HTERT RPE-1 (cell line): ENCODE measurements around the gene STARD13.

Source experiments
- in situ Hi-C: fragments of 300-500 bp; cut with MboI; formaldehyde crosslinking; loops from 4 replicates; pipeline ENCODE4 v1.14.3; 2020; ENCODE audit warnings: low sequenced_read_pairs

Gene STARD13

DNA sequence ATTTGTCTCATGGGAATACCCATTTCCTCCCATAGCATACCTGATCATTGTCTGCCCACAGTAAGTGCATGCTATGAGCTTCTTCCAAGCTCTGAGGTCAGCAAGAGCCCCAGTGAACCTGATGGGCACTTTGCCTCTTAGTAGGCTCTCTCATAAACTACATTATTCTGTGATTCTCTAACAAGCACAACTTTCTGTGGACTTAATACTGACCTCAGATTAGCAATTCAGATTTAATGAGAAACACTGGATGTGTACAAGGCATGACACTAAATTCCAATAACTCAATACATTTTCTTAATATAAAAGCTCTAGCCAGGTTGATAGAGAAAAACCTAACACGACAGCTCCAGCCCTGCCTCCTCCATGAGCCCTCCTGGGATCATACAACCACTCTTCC, 23.3 kb upstream of the STARD13 start:
- in situ Hi-C loops, result no loop called here

DNA sequence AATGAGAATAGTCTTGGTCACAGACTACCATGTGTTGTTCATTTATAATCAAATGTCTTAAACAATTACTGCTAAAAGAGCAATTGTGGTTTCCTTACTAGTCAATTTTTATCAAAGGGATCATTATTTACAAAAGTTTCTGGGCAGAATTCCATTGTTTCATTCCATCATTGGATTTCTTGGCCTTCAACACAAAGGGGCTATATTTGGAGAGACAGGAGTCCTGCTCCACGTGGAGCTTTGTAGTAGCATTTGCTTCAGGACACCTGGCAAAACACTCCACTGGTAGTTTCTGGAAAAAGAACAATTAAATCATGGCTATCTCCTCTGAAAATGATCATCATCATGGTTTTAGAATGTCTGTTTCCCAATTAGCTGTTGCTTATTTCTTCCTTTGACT, 22.3 kb upstream of the STARD13 start:
- in situ Hi-C loops, result no loop called here

DNA sequence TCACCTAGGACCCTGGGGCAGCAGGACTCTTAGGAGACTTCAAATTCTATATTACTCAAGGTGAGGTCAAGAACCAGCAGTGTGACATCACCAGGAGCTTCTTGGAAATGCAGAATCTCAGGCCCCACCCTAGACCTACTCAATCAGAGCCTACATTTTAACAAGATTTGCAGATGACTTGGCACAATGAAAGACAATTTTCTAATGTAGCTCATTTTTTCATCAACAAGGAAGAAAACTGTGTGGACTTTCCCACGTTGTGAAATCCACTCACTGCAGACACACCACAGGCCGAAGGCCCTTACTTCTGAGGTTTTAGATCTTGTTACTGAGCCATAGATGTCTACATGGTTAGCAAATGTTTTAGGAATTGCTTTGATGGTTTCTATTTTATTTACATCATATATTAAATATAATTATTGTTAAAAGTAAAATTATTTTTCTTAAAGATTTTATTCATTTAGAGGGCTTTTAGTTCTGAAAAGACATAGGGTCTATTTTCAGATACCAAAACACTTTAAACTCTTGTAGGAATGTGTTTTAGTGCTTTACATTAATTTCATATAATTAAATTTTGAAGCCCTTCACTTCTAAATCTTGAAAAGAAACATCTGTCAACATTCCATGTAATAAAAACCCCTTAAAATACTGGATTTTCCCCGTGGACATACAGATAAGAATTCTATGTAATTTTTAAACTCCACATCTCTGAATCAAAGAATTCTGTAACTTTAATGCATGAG, 18.5 kb upstream of the STARD13 start:
- in situ Hi-C loops, result no loop called here

DNA sequence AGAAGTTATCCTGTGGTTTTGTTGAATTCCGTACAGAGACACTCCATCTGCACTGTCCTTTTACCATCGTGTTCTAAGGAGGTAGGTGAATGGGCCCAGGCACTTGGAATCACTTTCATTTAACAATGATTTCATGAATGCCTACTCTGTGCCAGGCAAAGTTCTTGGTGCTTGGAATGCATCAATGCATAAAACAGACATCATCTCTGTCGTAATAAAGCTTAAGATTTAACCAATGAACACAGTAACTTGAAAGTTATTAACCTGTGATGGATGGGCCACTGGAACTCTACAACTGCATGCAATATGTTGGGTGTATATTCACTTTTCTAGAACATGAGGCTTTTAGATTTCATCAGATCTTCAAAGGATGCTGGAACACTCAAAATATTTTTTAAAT, 14.1 kb upstream of the STARD13 start:
- in situ Hi-C loops, result no loop called here

DNA sequence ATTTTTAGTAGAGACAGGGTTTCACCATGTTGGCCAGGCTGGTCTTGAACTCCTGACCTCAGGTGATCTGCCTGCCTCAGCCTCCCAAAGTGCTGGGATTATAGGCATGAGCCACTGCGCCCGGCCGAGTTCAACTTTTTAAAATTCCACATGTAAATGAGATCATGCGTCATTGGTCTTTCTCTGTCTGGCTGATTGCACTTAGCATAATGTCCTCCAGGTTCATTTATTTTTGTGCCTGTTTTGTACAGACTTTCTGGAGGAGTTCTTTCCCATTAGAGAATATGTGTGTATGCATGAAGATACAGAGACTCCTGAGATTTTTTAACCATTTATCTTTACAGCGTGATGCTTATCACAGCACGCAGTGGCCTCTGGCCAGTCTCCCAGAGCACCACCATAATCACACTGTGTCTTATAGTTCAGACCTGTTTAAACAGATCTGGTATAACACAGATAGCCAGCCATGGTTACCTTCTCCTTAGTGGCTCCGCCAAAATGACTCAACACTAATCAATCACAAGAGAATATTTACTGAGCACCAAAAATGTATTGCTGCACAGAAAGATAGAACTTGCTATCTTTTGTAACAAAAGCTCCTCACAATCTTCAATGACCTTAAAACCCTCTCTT, 11.4 kb upstream of the STARD13 start:
- in situ Hi-C loops, result no loop called here

DNA sequence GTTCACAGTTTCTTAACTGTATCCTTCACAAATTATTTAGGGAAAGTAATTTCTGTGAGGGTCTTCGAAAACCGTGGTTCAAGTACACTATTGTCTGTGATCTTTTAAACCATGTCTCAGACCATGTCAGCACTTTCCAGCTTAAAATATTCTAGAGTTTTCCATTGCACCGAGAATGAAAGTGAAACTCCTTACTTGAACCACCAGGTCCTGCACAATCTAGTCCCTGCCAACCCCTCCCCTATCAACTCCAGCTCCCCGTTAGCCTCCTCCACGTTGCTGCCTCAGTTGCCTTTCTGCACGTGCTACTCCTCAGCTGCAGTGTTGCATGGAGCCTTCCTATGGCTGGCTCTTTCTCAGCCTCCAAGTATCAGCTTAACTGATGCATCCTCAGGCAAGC, 7.2 kb upstream of the STARD13 start:
- in situ Hi-C loops, result no loop called here

DNA sequence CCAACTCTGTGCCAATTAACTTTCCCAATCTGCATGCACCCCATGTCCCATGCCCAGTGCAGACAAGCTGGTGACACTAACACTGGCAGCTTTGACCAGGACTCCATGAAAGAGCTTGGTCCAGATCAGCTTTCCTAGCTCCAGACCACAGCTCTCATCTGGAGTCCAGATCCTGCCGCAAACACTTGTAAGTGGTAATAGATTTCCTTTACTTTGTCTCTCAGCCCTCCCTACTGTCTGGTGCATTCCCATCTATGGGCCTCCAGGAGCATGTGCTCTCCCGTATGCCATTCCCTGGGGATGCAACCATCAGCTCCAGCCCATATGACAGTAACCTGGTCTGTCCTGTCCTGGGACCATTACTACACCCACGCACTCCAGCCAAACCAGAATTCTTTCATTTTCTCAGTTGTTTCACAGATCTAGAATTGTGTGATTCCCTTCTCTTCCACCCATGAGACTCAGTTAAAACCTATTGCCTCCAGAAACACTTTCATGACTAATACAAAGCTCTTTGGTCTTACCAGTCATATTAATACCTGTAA, 4.9 kb upstream of the STARD13 start:
- in situ Hi-C loops, result no loop called here

DNA sequence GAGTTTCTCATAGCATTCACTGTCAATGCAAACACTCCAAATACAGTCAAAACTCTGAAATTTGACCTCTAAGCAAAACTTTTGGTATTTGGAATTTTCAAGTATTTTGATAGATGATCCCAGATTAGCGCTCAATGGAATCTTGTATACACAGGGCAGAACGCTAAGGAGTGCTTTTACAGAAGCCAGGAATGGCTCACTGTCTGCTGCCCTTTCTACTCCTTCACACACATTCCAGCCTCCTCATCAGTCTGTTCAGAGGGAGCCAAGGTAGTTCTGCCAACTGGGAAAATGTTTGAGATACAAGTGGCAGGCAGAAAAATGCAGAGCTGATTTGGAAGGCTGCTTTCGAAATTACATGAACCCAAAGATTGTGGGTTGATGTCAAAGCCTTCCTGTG, 4.4 kb upstream of the STARD13 start:
- in situ Hi-C loops, result no loop called here

DNA sequence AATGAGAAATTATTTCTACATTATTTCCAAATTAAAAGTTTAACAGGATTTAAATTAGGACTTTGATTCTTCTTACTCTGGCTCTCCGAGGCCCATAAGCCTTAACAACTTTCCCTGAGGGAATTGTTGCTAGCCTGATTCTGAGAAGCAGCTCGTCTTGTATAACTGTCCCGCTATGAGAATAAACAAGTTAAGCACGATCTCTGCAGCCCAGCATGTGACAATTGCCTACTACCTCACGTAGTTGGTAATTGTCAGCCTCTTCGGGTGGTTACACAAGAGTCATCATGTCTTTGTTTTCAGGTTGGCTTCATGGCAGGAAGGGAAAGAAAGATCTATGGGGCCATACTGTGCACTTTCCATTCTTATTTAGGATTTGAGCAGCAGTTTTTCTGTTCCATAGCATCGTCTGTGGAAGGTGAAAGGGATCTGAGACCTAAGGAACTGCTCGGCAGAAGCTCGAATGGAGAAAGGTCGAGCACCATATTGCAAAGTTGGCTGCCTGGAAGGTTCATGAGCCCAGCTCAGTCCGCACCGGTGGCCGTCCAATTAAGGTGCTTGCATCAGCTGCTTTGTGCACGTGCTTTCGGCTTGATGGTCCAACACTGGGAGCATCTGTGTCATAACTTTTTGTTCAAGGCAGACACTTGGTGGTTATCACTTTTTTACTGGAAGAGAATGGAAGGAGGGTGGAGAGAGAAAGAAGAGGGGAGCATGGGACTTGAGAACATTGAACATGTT, 1.8 kb upstream of the STARD13 start:
- in situ Hi-C loops, result no loop called here

DNA sequence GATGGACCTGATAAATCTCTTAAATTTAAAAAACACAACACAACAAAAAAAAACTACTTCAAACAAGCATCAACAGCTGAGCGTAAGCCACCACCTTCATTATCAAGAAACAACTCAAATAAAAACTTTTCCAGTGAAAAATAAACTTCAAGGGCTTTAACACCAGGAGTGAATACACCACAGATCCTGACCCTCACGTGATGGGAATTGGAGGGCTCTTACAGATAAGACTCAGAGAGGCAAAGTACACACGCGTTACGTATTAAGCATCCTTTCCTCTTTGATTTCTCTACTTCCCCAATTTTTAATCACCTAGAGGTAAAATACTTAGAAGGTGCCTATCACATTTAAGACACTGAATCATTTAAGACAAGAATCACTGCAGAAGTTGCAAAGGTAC, 573 bp upstream of the STARD13 start:
- in situ Hi-C loops, result no loop called here

DNA sequence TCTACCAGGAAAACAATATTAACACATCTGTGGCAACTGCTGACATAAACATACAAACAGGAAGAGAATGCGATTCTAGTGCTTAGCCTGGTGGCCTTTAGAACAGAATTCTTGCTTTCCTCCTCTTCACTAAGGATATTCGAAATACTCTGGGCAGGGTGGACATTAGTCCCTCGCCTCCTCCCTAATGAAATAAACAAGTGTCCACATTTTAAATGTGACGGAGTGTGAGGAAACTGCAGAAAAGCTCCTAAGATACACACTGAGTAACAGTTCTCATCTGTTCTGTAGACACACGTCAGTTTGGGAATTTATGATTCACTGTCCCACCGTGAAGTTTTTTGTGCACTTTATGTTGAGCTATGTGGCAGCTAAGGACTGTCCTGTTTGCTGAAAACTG, 639 bp downstream of the STARD13 start:
- in situ Hi-C loops, result no loop called here

DNA sequence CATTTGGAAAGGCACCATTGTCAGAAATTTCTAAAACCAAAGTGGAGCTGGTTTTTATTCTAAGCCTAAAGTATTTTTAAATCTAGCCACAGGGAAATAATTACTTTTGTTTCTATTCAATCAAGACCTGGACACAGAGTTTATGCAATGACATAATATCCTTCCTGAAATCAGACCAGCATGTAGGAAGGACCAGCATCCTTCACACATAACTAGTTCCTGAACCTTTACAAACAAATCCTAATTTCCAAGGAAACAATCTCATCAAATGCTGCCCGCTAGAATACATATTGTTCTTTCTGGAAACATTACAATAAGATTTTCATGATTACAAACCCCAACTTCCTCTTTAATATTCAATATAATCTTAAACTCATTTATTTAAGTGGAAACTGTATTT, 1.5 kb downstream of the STARD13 start:
- in situ Hi-C loops, result no loop called here

DNA sequence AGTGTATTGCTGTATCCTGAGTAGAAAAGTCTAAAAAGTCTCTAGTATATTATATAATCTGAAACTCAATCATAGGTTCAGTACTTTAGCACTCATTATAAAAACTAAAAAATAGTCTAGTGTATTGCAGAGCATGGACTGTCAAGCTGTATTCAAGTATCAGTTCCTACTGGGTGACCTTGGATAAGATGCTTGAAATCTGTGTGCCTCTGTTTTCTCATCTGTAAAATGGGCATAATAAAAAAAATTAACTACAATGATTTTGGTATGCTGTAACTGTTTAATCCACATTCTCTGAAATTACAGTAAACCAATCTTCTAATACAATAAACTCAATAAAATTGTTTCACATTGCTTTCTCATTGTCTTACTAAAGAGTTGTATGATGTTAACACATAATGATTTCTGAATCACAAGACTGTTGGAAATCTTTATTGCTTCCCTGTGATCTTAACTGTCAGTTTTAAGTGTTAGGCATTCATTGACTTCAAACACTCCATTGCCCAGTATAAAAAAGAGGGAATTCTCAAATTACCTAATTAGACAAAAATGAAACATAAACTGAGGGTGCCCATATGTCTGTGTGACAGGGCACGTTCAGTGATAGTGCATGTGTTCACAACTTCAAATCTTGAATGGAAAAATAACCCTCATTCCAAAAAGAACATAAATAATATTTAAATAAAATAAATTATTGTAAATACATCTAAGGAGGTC, 2.2 kb downstream of the STARD13 start:
- in situ Hi-C loops, result no loop called here

DNA sequence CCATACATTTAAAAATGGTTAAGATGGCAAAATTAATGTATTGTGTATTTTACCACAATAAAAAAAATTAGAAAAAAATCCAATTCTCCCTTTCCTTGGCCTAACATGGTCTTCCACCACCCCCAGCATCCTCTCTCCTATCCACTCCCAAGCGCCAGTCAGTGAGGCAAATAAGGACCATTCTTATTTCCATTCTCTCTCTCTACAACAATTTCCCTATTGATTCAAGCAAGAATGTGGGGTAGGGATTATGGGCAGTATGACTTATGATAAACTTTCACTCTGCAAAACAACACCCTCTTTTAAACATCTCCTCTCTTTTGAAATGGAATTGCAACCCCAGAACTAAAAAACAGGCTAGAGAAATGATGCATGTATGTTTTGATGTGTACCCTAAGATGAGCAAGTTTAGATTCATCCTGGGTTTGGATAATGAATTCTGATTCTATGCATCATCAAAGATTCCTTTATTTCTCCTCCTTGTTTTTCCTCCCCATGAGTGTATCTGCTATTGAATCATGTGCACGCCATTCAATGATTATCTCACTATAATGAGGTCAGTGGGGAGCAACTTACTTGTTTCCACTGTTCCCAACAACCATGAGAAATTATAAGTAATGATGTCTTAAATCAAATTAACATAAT, 3.5 kb downstream of the STARD13 start:
- in situ Hi-C loops, result no loop called here

DNA sequence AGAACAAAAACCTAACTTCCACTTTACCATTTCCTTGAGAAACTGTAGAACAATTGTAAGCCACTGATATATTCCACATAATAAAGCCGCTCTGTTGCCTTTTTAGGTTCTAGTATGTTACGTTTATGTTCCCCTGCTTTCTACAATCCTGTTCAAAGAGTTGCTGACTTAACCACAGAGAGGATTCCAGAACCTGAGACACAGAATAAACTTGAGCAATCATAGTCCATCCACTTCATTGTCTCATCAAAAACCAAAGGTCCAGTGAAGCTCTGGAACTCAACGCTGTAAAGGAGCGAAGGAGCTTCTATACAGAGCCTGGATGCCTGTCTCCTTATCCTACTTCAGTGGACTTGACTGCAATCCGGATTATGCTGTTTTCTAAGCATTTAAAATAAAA, 4.6 kb downstream of the STARD13 start:
- in situ Hi-C loops, result no loop called here

DNA sequence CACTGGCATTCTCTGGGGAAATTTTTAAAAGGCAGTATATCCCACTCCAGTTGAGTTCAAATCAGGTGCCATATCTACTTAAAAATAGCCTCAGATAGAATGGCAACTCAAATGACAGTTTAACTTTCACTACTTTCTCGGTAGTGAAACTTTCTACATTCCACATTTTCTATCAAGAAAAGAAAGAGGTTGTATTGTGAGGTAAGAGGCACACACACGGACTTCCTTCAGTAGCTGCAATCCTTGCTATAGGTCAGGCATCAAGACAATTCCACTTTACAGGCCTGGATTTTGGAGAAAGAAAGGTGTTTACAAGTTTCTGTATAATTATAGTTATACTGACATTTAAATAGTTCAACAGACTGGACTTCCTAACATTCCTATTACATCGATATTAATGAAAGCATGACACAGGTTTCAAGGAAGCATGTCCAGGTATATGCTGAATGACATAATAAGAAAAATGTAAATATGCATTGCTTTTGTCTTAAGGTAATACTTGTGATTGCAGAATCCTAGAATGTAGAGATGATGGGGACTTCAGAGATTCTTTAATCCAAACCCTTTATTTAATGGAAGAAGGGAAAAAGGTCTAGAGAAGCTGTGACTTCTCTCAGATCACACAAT, 5.2 kb downstream of the STARD13 start:
- in situ Hi-C loops, result no loop called here

DNA sequence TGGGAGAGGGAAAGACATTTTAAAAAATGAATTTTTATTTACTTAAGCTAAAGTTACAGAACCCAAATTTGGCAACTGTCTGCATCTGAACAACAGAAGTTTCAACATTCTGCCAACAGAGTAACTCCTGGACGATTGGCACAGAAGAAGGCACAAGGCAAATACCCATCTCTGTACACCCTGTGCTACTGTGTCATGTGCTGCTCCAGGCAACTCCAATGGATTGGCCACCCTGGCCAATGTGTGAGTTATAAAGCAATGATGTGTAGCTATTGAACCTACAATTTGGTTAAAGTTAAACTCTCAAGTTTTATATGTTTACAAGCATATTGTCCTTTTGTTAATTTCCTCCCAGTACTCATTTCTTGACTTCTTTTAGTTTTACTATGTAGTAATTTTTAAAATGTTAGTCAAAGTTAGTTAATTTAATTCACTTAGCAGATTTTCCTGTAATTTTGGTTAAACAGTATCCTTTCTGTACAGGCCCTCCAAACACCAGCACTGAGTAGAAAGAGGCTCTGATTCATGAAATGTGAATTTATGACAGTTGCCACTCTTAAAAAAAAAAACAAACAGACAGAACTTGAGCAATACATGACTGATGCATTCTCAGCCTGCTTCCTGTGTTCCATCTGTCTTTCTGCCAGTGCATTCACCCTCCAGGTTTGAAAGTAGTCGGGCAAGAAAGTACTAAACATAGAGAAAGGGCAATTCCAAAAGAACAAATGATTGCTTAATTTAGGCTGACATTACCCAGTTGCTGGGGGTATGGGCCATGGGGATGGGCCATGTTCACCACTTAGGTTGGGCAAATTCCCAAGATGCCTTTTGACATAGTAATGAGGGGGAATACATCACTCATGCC, 5.9 kb downstream of the STARD13 start:
- in situ Hi-C loops, result no loop called here

DNA sequence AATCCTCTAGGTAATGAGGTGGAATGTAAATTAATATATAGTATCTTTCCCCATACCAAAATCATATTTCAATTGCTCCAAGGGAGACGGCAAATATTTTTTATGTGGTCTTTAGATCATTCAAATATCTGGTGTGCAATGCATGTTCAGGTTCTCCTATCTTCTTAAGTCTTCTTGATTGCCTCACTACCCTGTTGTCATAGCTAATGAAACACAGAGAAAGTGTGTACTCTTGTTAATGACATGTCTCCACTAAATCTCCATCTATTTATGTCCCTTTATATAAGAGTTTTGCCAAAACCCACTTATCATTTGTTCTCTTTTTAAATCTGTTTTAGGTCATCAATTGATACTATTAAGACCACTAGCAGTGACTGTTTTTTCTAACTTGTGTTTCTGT, 6.6 kb downstream of the STARD13 start:
- in situ Hi-C loops, result no loop called here

DNA sequence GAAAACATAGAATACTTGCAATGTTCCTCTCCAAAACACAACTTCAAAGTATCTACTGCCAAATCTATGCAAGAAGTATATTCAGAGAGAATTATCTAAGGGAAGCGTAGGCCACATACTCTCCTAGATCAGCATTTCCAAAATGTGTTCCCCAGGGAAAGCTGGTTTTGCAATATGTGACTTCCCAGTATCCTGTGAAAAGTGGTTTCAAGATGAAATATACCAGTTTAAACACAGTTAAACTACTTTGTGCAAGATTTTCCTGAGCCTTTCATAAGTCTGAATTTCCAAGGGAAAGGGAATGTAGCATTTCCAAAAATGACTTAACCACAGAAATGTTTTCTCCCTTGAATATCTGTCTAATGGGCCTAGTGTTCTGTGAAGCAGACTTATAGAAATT, 7.6 kb downstream of the STARD13 start:
- in situ Hi-C loops, result no loop called here
